SK-N-SH (cell line): ENCODE measurements around the gene GBP1. TPM values are rescaled to one million over a fixed set of nuclear protein-coding genes. Genes with fewer than 3 reads are reported as not detected.
"Not testable (repeated sequence)": the region's sequence is repeated elsewhere in the genome, so short reads cannot be mapped to it uniquely, and the experiment has no call there.

Experiments used
- CTCF ChIA-PET: fragments of 300-600, 350-600 bp; formaldehyde crosslinking; extraction: SDS; loops from one replicate; lab custom pipeline; 2021; lab: Yijun Ruan, JAX
- POLR2A ChIA-PET: fragments of 350-600 bp; sonication (Branson Sonifier 250); formaldehyde crosslinking; extraction: SDS; loops from one replicate; lab custom pipeline; 2020; ENCODE audit warnings: antibody characterized with exemption, inconsistent platforms; lab: Yijun Ruan, JAX
- DNase-seq: peaks from one replicate; pipeline ENCODE4 v3.0.0; 2012
- H2AFZ ChIP-seq: fragments of 200-600 bp; sonication (generic); 2 replicates; pipeline ENCODE4 v1.8.1; 2016; ENCODE audit warnings: antibody characterized with exemption, mild to moderate bottlenecking, low read depth
- H3F3A ChIP-seq: fragments of 200-600 bp; sonication (generic); replicated peaks from 2 replicates; pipeline ENCODE3; 2016; ENCODE audit warnings: antibody characterized with exemption, mild to moderate bottlenecking; ENCODE audit not compliant: insufficient read depth
- H3K27ac ChIP-seq, 2 experiments: fragments of 200-500 bp in 1 of 2; fragments of 200-600 bp in 1 of 2; sonication (Bioruptor generic) in 1 of 2; sonication (generic), shearing (Covaris generic) in 1 of 2; 2 replicates each; pipeline versions ENCODE4 v1.5.1 to v1.6.1; 2014 to 2016; ENCODE audit warnings: low read depth in 2 of 2, inconsistent platforms in 1 of 2, low read length in 1 of 2, mild to moderate bottlenecking in 1 of 2, mixed read lengths in 1 of 2
- H3K27me3 ChIP-seq: fragments of 200-600 bp; sonication (generic), shearing (Covaris generic); 2 replicates; pipeline ENCODE4 v1.6.1; 2016; ENCODE audit warnings: mixed run types; ENCODE audit not compliant: insufficient read depth
- H3K36me3 ChIP-seq, 2 experiments: fragments of 200-500 bp in 1 of 2; fragments of 200-600 bp in 1 of 2; sonication (Bioruptor generic) in 1 of 2; sonication (generic) in 1 of 2; replicated peaks in 1 of 2; 2 replicates each; pipeline versions ENCODE3 to v1.5.1; 2014 to 2016; ENCODE audit warnings: low read length in 1 of 2, mild to moderate bottlenecking in 1 of 2; ENCODE audit not compliant: insufficient read depth in 2 of 2, control insufficient read depth in 1 of 2
- H3K4me1 ChIP-seq, 2 experiments: fragments of 200-500 bp in 1 of 2; fragments of 200-600 bp in 1 of 2; sonication (Bioruptor generic) in 1 of 2; sonication (generic), shearing (Covaris generic) in 1 of 2; 2 replicates each; pipeline versions ENCODE4 v1.5.1 to v1.6.1; 2014 to 2016; ENCODE audit warnings: low read depth in 1 of 2, low read length in 1 of 2, mixed run types in 1 of 2; ENCODE audit not compliant: insufficient read depth in 2 of 2, control insufficient read depth in 1 of 2
- H3K4me2 ChIP-seq: fragments of 200-600 bp; sonication (generic), shearing (Covaris generic); 2 replicates; pipeline ENCODE4 v1.6.1; 2017; ENCODE audit warnings: mixed run types
- H3K4me3 ChIP-seq, 2 experiments: fragments of 200-500 bp in 1 of 2; fragments of 200-600 bp in 1 of 2; sonication (Bioruptor generic) in 1 of 2; sonication (generic), shearing (Covaris generic) in 1 of 2; 2 replicates each; pipeline versions ENCODE4 v1.5.1 to v1.8.1; 2014 to 2016; ENCODE audit warnings: low read depth in 2 of 2, inconsistent platforms in 1 of 2, low read length in 1 of 2, mild to moderate bottlenecking in 1 of 2, mixed read lengths in 1 of 2, moderate library complexity in 1 of 2
- H3K79me2 ChIP-seq: fragments of 200-600 bp; sonication (generic); 2 replicates; pipeline ENCODE4 v1.8.1; 2017; ENCODE audit warnings: mild to moderate bottlenecking; ENCODE audit not compliant: insufficient read depth
- H3K9ac ChIP-seq: fragments of 200-600 bp; sonication (generic); 2 replicates; pipeline ENCODE4 v1.6.1; 2017; ENCODE audit warnings: mixed run types
- H3K9me2 ChIP-seq: fragments of 200-600 bp; sonication (generic); 2 replicates; pipeline ENCODE4 v1.6.1; 2017; ENCODE audit warnings: mixed run types
- H3K9me3 ChIP-seq: fragments of 200-600 bp; sonication (generic); 2 replicates; pipeline ENCODE4 v1.6.1; 2017; ENCODE audit warnings: mixed run types, mild to moderate bottlenecking, moderate library complexity
- H4K20me1 ChIP-seq: fragments of 200-600 bp; sonication (generic); 2 replicates; pipeline ENCODE4 v1.6.1; 2017; ENCODE audit warnings: mild to moderate bottlenecking, mixed run types; ENCODE audit not compliant: insufficient read depth
- CTCF ChIP-seq: fragments of 200-600 bp; sonication (generic); IDR thresholded peaks from 2 replicates; pipeline ENCODE4 v1.6.1; 2017; ENCODE audit warnings: antibody characterized with exemption, mild to moderate bottlenecking, moderate library complexity
- ELF1 ChIP-seq: IDR thresholded peaks from 2 replicates; pipeline ENCODE4 v1.4.0; 2012
- EP300 ChIP-seq, 2 experiments: IDR thresholded peaks; 2 replicates each; pipeline versions ENCODE4 v1.4.0 to v1.6.1; 2012; ENCODE audit warnings: borderline replicate concordance in 1 of 2, low read depth in 1 of 2, low read length in 1 of 2
- EZH2phosphoT487 ChIP-seq: fragments of 200-600 bp; sonication (generic); IDR thresholded peaks from 2 replicates; pipeline ENCODE4 v1.6.1; 2017; ENCODE audit warnings: low read depth, mixed run types, mild to moderate bottlenecking, antibody characterized with exemption, moderate library complexity, borderline replicate concordance
- FOSL2 ChIP-seq: IDR thresholded peaks from 2 replicates; pipeline ENCODE4 v1.4.0; 2012; ENCODE audit warnings: low read depth, mild to moderate bottlenecking, moderate library complexity, borderline replicate concordance
- FOXM1 ChIP-seq: IDR thresholded peaks from 2 replicates; pipeline ENCODE4 v1.4.0; 2012; ENCODE audit warnings: low read depth, mild to moderate bottlenecking
- GABPA ChIP-seq: IDR thresholded peaks from 2 replicates; pipeline ENCODE4 v1.4.0; 2012; ENCODE audit warnings: low read depth, mild to moderate bottlenecking
- JUND ChIP-seq: IDR thresholded peaks from 2 replicates; pipeline ENCODE4 v1.4.0; 2012
- MAX ChIP-seq: IDR thresholded peaks from 2 replicates; pipeline ENCODE4 v1.4.0; 2012; ENCODE audit warnings: low read depth
- MEF2A ChIP-seq: IDR thresholded peaks from 2 replicates; pipeline ENCODE4 v1.4.0; 2012; ENCODE audit warnings: low read depth, borderline replicate concordance
- MXI1 ChIP-seq: IDR thresholded peaks from 2 replicates; pipeline ENCODE4 v1.6.1; 2012; ENCODE audit warnings: mild to moderate bottlenecking, low read depth, low read length, improper control_type of control experiment
- POLR2AphosphoS5 ChIP-seq: IDR thresholded peaks from 2 replicates; pipeline ENCODE4 v1.6.1; 2012; ENCODE audit warnings: low read depth, low read length
- RFX5 ChIP-seq: IDR thresholded peaks from 2 replicates; pipeline ENCODE4 v1.6.1; 2012; ENCODE audit warnings: mild to moderate bottlenecking, improper control_type of control experiment, low read length
- SIN3A ChIP-seq: IDR thresholded peaks from 2 replicates; pipeline ENCODE4 v1.6.1; 2012; ENCODE audit warnings: low read depth, mild to moderate bottlenecking, low read length, moderate library complexity, borderline replicate concordance
- SMC3 ChIP-seq: IDR thresholded peaks from 2 replicates; pipeline ENCODE4 v1.6.1; 2012; ENCODE audit warnings: low read depth, low read length, improper control_type of control experiment
- TAF1 ChIP-seq: IDR thresholded peaks from 2 replicates; pipeline ENCODE4 v1.6.1; 2012; ENCODE audit warnings: low read depth, mild to moderate bottlenecking, low read length, moderate library complexity, borderline replicate concordance
- TEAD4 ChIP-seq: IDR thresholded peaks from 2 replicates; pipeline ENCODE4 v1.4.0; 2012; ENCODE audit warnings: mild to moderate bottlenecking, borderline replicate concordance; ENCODE audit not compliant: insufficient read depth
- YY1 ChIP-seq: IDR thresholded peaks from 2 replicates; pipeline ENCODE4 v1.4.0; 2012; ENCODE audit warnings: low read depth, mild to moderate bottlenecking
- WGBS: methylation state at CpG from one replicate; pipeline ENCODE4 v1.1.6; 2017; ENCODE audit warnings: low lambda C conversion rate; 5-methylcytosine and 5-hydroxymethylcytosine counted together
- polyA plus RNA-seq, 3 experiments: library from polyadenylated mRNA; depleted of rRNA; stranded (reverse); fragments of >200 nt; gene quantifications; 2 replicates each; pipeline ENCODE4 v1.2.3, GENCODE V29; 2012

The GBP1 gene
- polyA plus RNA-seq, 1 of the 3 experiments (the other 2 are of a cell fraction): 7.4 TPM

- H3K9me3 ChIP-seq: 0 out of 2 replicates have a peak, but pooled peaks cover 6% of the 10 kb centered on the region
- peak overlapping the region; percentile 57 to 68; a peak in 3 of 4 replicates for H3K4me3 ChIP-seq
- no peaks in the 10 kb centered on the region; a peak in 1 of 4 replicates for H3K4me1 ChIP-seq
- no peaks in the 10 kb centered on the region for H3F3A ChIP-seq
- TF ChIP-seq POLR2AphosphoS5: no peak
- TF ChIP-seq TEAD4: no peak
- TF ChIP-seq MXI1: no peak
- TF ChIP-seq MEF2A: no peak
- TF ChIP-seq CTCF: no peak
- no peak for TF ChIP-seq TAF1
- no peak for TF ChIP-seq SIN3A
- no peak for TF ChIP-seq ELF1
- no peak for TF ChIP-seq RFX5
- TF ChIP-seq, all 33 proteins: peak for 0
- H3K79me2 ChIP-seq: peaks cover 25% of the 10 kb centered on the region
- H3K9me2 ChIP-seq: no peaks in the 10 kb centered on the region
- peaks cover 4 to 19% of the 10 kb centered on the region in 2 experiments for H3K36me3 ChIP-seq
- H4K20me1 ChIP-seq: no peaks in the 10 kb centered on the region
- H3K9ac ChIP-seq: peak overlapping the region; percentile 70; the same call in 1 of the 2 replicates
- ChIA-PET POLR2A (no interaction called here), CTCF (no interaction called here)
- no peak for DNase-seq
- H3K27ac ChIP-seq: peak overlapping the region; percentile 74 to 76
- peak overlapping the region; percentile 83 for H2AFZ ChIP-seq
- peak overlapping the region; percentile 69 for H3K4me2 ChIP-seq
- H3K27me3 ChIP-seq: no peaks in the 10 kb centered on the region
These were observed 42.0 kb downstream of the GBP1 start for GRCh38 chr1:89023026-89023425.

- Histone ChIP-seq H4K20me1 (no peaks in the 10 kb centered on the region), H3K4me3 (peak within 1 kb of the TSS; percentile 57 to 68), H3K4me2 (peak within 1 kb of the TSS; percentile 69), H3F3A (no peaks in the 10 kb centered on the region), H2AFZ (peak within 1 kb of the TSS; percentile 83), H3K36me3 (peaks cover 4 to 23% of the 10 kb centered on the region in 2 experiments), H3K9me3 (0 out of 2 replicates have a peak, but pooled peaks cover 6% of the 10 kb centered on the region), H3K9me2 (no peaks in the 10 kb centered on the region), H3K9ac (peak within 1 kb of the TSS; percentile 70), H3K27me3 (no peaks in the 10 kb centered on the region), H3K27ac (peak within 1 kb of the TSS; percentile 74 to 76), H3K4me1 (no peaks in the 10 kb centered on the region; a peak in 1 of 4 replicates), H3K79me2 (peaks cover 25% of the 10 kb centered on the region)
- no peak for DNase-seq
- WGBS: 17% methylated on average over 5 of the region's 5 CpGs
- POLR2A ChIA-PET: no interaction called here
- peak; percentile 36; the same call in 1 of the 2 replicates for TF ChIP-seq YY1
- TF ChIP-seq FOXM1: no peak
- no peak for TF ChIP-seq SMC3
- TF ChIP-seq JUND: peak; percentile 52
- TF ChIP-seq EZH2phosphoT487: no peak
- TF ChIP-seq EP300 (IDR thresholded peaks at IDR 0.05; ENCODE audit: borderline replicate concordance in 1 of 2, low read depth in 1 of 2, low read length in 1 of 2): 0 out of 4 replicates have a peak, but pooled peaks of 1 of the 2 experiments have one; percentile 11
- 0 out of 2 replicates have a peak, but pooled peaks have one; percentile 26 for TF ChIP-seq MAX
- TF ChIP-seq MEF2A: no peak
- TF ChIP-seq POLR2AphosphoS5: peak; percentile 43; the same call in 1 of the 2 replicates
- TF ChIP-seq MXI1: no peak
- peak; percentile 25; the same call in 1 of the 2 replicates for TF ChIP-seq ELF1
- TF ChIP-seq GABPA: no peak
- TF ChIP-seq FOSL2: peak; percentile 57; the same call in 1 of the 2 replicates
- CTCF ChIA-PET: interaction anchor here (1.0 to 1.8 kb wide), 2 partner anchors 63 to 336 kb away, joined by 4 to 6 read pairs; no protein-coding TSS in a partner anchor
These were observed 42.6 kb downstream of the GBP1 start, which contains the start of gene GBP3 for GRCh38 chr1:89022167-89022959. GBP3 (minus strand) TSS chr1:89022866; CDS start chr1:89020721, 2,145 bp downstream.

GRCh38 chr1:89018318-89018717 is 46.7 kb downstream of the GBP1 start:
- H3K9me2 ChIP-seq, H4K20me1 ChIP-seq, DNase-seq, H3K4me3 ChIP-seq, H3F3A ChIP-seq, H3K4me2 ChIP-seq, H3K9me3 ChIP-seq, H2AFZ ChIP-seq, H3K27me3 ChIP-seq, H3K4me1 ChIP-seq, H3K9ac ChIP-seq, H3K27ac ChIP-seq, POLR2A ChIA-PET, CTCF ChIA-PET: not testable (repeated sequence)
- WGBS: 77% methylated on average over 3 of the region's 3 CpGs
- H3K79me2 ChIP-seq: peaks cover 25% of the 10 kb centered on the region
- H3K36me3 ChIP-seq: peaks cover 17 to 62% of the 10 kb centered on the region in 2 experiments
